Bronchial epithelial cell (primary cell): Measurements from ENCODE around the gene RBFOX1. TPM values are rescaled to one million over a fixed set of nuclear protein-coding genes. Genes with fewer than 3 reads are reported as not detected.

Experiments used
- DNase-seq: peaks from one replicate; pipeline ENCODE4 v3.0.0-alpha.2; 2010; ENCODE audit warnings: low read depth
- FAIRE-seq: peaks from 2 replicates; lab custom pipeline; 2011; peaks lifted over from hg19 to GRCh38; lab: Jason Lieb, UNC
- H3K27me3 ChIP-seq: 2 replicates; pipeline ENCODE4 v1.5.1; 2011; ENCODE audit warnings: low read length; ENCODE audit not compliant: control insufficient read depth, insufficient read depth
- H3K36me3 ChIP-seq: 2 replicates; pipeline ENCODE4 v1.5.1; 2011; ENCODE audit warnings: low read length; ENCODE audit not compliant: control insufficient read depth, insufficient read depth
- H3K4me3 ChIP-seq: 2 replicates; pipeline ENCODE4 v1.5.1; 2011; ENCODE audit warnings: mild to moderate bottlenecking, low read depth, low read length, control low read depth
- CTCF ChIP-seq: IDR thresholded peaks from 2 replicates; pipeline ENCODE4 v1.5.1; 2011; ENCODE audit warnings: mild to moderate bottlenecking, moderate library complexity, low read length, control low read depth, inconsistent platforms; ENCODE audit not compliant: insufficient read depth, severe bottlenecking
- total RNA-seq: library from RNA; depleted of rRNA; stranded (reverse); fragments of >200 nt; gene quantifications from 2 replicates; pipeline ENCODE4 v1.2.1, GENCODE V29; 2014

The RBFOX1 gene
- total RNA-seq, 1 donor from 2014 or later, result not detected

- no peak for FAIRE-seq
Observed at GRCh38 chr16:7340938-7341337, 8.3 kb downstream of the RBFOX1 start.

GRCh38 chr16:7342598-7342997 lies 10.0 kb downstream of the RBFOX1 start:
- no peak for TF ChIP-seq CTCF
- no peaks in the 10 kb centered on the region for H3K36me3 ChIP-seq
- DNase-seq (no peak), FAIRE-seq (no peak)
- no peak overlapping the region for H3K4me3 ChIP-seq
- H3K27me3 ChIP-seq, result no peaks in the 10 kb centered on the region

More at GRCh38 chr16:7340938-7341337, 8.3 kb downstream of the RBFOX1 start:
- no peak for TF ChIP-seq CTCF
- DNase-seq, result no peak
- H3K4me3 ChIP-seq, result no peak overlapping the region
- H3K36me3 ChIP-seq, result no peaks in the 10 kb centered on the region
- H3K27me3 ChIP-seq, result no peaks in the 10 kb centered on the region

GRCh38 chr16:7343243-7343642 lies 10.6 kb downstream of the RBFOX1 start:
- Histone ChIP-seq H3K27me3 (no peaks in the 10 kb centered on the region), H3K4me3 (no peak overlapping the region), H3K36me3 (no peaks in the 10 kb centered on the region)
- no peak for TF ChIP-seq CTCF
- no peak for FAIRE-seq
- DNase-seq, result no peak

GRCh38 chr16:7344830-7345780 lies 12.5 kb downstream of the RBFOX1 start:
- no peak for FAIRE-seq
- no peaks in the 10 kb centered on the region for H3K27me3 ChIP-seq
- H3K4me3 ChIP-seq, result no peak overlapping the region
- no peaks in the 10 kb centered on the region for H3K36me3 ChIP-seq
- no peak for TF ChIP-seq CTCF
- no peak for DNase-seq

- Histone ChIP-seq H3K36me3 (no peaks in the 10 kb centered on the region), H3K4me3 (no peak overlapping the region), H3K27me3 (no peaks in the 10 kb centered on the region)
- no peak for DNase-seq
- FAIRE-seq, result no peak
- no peak for TF ChIP-seq CTCF
Observed at GRCh38 chr16:7350806-7351205, 18.2 kb downstream of the RBFOX1 start.
